HepG2 (cell line): Measurements from ENCODE around the gene ARHGAP22. TPM values are rescaled to one million over a fixed set of nuclear protein-coding genes. Genes with fewer than 3 reads are reported as not detected.

ENCODE experiments used
- ATAC-seq: fragments of 200-7000 bp; cut with Tn5 transposase; 3 replicates; pipeline ENCODE4 v1.9.1; 2020; ENCODE audit warnings: mild to moderate bottlenecking, moderate library complexity
- BruUV-seq: library from RNA; stranded (reverse); fragments of 400-500 nt; replicated peaks from 2 replicates; lab custom pipeline; 2021; lab: Mats Ljungman, UMichigan
- CTCF ChIA-PET: fragments of 300-600 bp; formaldehyde crosslinking; extraction: SDS; loops from one replicate; lab custom pipeline; 2021; ENCODE audit warnings: low total read pairs, inconsistent platforms, low intra/inter-chr PET ratio; lab: Yijun Ruan, JAX
- POLR2A ChIA-PET: fragments of 350-600 bp; sonication (Branson Sonifier 250); formaldehyde crosslinking; loops from one replicate; lab custom pipeline; 2020; ENCODE audit warnings: antibody characterized with exemption, inconsistent platforms; lab: Yijun Ruan, JAX
- DNase-seq: peaks from one replicate; pipeline ENCODE4 v3.0.0-alpha.2; 2015; ENCODE audit warnings: low spot score
- FAIRE-seq: peaks from 3 replicates; lab custom pipeline; 2011; peaks lifted over from hg19 to GRCh38; lab: Jason Lieb, UNC
- H2AFZ ChIP-seq: one replicate; pipeline ENCODE4 v1.6.1; 2011; ENCODE audit warnings: low read length, inconsistent platforms
- H3K27ac ChIP-seq: fragments of 300-600 bp; 3 replicates; pipeline ENCODE4 v1.8.0; 2011; ENCODE audit warnings: mixed run types, mild to moderate bottlenecking, mixed read lengths, low read length, inconsistent platforms; ENCODE audit not compliant: insufficient read depth; ENCODE audit errors: extremely low read length
- H3K27me3 ChIP-seq, 2 experiments: fragments of 200-600 bp in 1 of 2; 2 replicates in 1 of 2; 3 replicates in 1 of 2; pipeline versions ENCODE4 v1.6.0 to v1.8.0; 2011; ENCODE audit warnings: low read length in 2 of 2, mild to moderate bottlenecking in 2 of 2, moderate library complexity in 2 of 2, inconsistent platforms in 1 of 2; ENCODE audit not compliant: insufficient read depth in 2 of 2, control insufficient read depth in 1 of 2
- H3K36me3 ChIP-seq, 2 experiments: fragments of 200-600 bp in 1 of 2; replicated peaks in 1 of 2; 2 replicates in 1 of 2; 3 replicates in 1 of 2; pipeline versions ENCODE4 v1.5.1 to v1.8.0; 2011; ENCODE audit warnings: low read length in 2 of 2, inconsistent platforms in 1 of 2; ENCODE audit not compliant: insufficient read depth in 2 of 2, control insufficient read depth in 1 of 2
- H3K4me1 ChIP-seq: 2 replicates; pipeline ENCODE4 v1.5.1; 2012; ENCODE audit warnings: low read length, inconsistent platforms; ENCODE audit not compliant: insufficient read depth
- H3K4me2 ChIP-seq: 2 replicates; pipeline ENCODE4 v1.6.0; 2011; ENCODE audit warnings: low read depth, low read length, inconsistent platforms
- H3K4me3 ChIP-seq, 3 experiments: fragments of 200-600 bp in 1 of 3; sonication (generic), shearing (Covaris generic) in 1 of 3; replicated peaks in 1 of 3; 2 replicates each; pipeline ENCODE4 v1.5.1; 2011 to 2016; ENCODE audit warnings: low read length in 3 of 3, inconsistent platforms in 2 of 3, low read depth in 2 of 3, mild to moderate bottlenecking in 2 of 3, control low read depth in 1 of 3, mixed read lengths in 1 of 3; ENCODE audit not compliant: insufficient read depth in 1 of 3
- H3K79me2 ChIP-seq: one replicate; pipeline ENCODE4 v1.6.1; 2011; ENCODE audit warnings: low read length, inconsistent platforms; ENCODE audit not compliant: insufficient read depth
- H3K9ac ChIP-seq: 2 replicates; pipeline ENCODE4 v1.6.0; 2011; ENCODE audit warnings: mild to moderate bottlenecking, low read depth, low read length, inconsistent platforms; ENCODE audit not compliant: insufficient read depth
- H3K9me3 ChIP-seq: 2 replicates; pipeline ENCODE4 v1.5.1; 2012; ENCODE audit warnings: mild to moderate bottlenecking, low read length
- H4K20me1 ChIP-seq: 2 replicates; pipeline ENCODE4 v1.6.0; 2011; ENCODE audit warnings: inconsistent platforms, mild to moderate bottlenecking, low read length, moderate library complexity; ENCODE audit not compliant: insufficient read depth
- AGO2 ChIP-seq: fragments of 200-400 bp; formaldehyde crosslinking; optimal IDR thresholded peaks from 2 replicates; pipeline ENCODE3; 2017; ENCODE audit warnings: mild to moderate bottlenecking, low read depth, low read length, moderate library complexity
- ARID3A ChIP-seq: IDR thresholded peaks from 2 replicates; pipeline ENCODE4 v1.6.1; 2012; ENCODE audit warnings: low read depth, low read length, improper control_type of control experiment
- MED8 ChIP-seq: sonication (generic); formaldehyde crosslinking; IDR thresholded peaks from 2 replicates; pipeline ENCODE4 v1.8.1; 2023; ENCODE audit warnings: mild to moderate bottlenecking, missing genetic modification reagents; ENCODE audit not compliant: insufficient replicate concordance
- SMARCC2 ChIP-seq: fragments of 450-650 bp; IDR thresholded peaks from 2 replicates; pipeline ENCODE4 v1.6.1; 2017; ENCODE audit warnings: antibody characterized with exemption, mild to moderate bottlenecking
- SNAPC2 ChIP-seq: sonication (generic); formaldehyde crosslinking; IDR thresholded peaks from 2 replicates; pipeline ENCODE4 v1.8.1; 2022; ENCODE audit warnings: mild to moderate bottlenecking, missing genetic modification reagents
- TERF1 ChIP-seq: sonication (generic); formaldehyde crosslinking; IDR thresholded peaks from 2 replicates; pipeline ENCODE4 v1.8.0; 2022; ENCODE audit warnings: mild to moderate bottlenecking, missing genetic modification reagents, moderate library complexity
- ZNF569 ChIP-seq: sonication (generic); formaldehyde crosslinking; IDR thresholded peaks from 2 replicates; pipeline ENCODE4 v1.5.0; 2020; ENCODE audit warnings: mild to moderate bottlenecking, missing genetic modification reagents, moderate library complexity, borderline replicate concordance
- ZNF737 ChIP-seq: sonication (generic); formaldehyde crosslinking; IDR thresholded peaks from 2 replicates; pipeline ENCODE4 v1.5.0; 2020; ENCODE audit warnings: missing genetic modification reagents, mild to moderate bottlenecking, borderline replicate concordance
- ZNF776 ChIP-seq: sonication (generic); formaldehyde crosslinking; IDR thresholded peaks from 2 replicates; pipeline ENCODE4 v1.4.0; 2020; ENCODE audit warnings: mild to moderate bottlenecking, missing genetic modification reagents
- WGBS: methylation state at CpG from one replicate; pipeline ENCODE4 v1.1.6; 2017; ENCODE audit warnings: low lambda C conversion rate; 5-methylcytosine and 5-hydroxymethylcytosine counted together
- in situ Hi-C: cut with HindIII; loops from 2 replicates; pipeline ENCODE4 v1.10.0; 2017; ENCODE audit warnings: low pct_unique_long_range_greater_than_20kb; ENCODE audit not compliant: extremely low pct_ligation_motif_present
- intact Hi-C: fragments of 100-400 bp; cut with micrococcal nuclease; formaldehyde crosslinking; loops from one replicate; pipeline ENCODE4 v1.10.0; 2022; ENCODE audit not compliant: unreplicated experiment
- polyA plus RNA-seq, 8 experiments: library from polyadenylated mRNA; depleted of rRNA in 3 of 8; stranded (reverse) in 7 of 8; unstranded in 1 of 8; fragments of >200 nt; fragmentation: Illumina TruSeq in 4 of 8; extraction: Trizol in 4 of 8; gene quantifications; 2 replicates each; pipeline versions ENCODE4 v1.2.1 to v1.2.3, GENCODE V29; 2011 to 2016; ENCODE audit warnings: low read depth in 4 of 8, missing spikeins in 1 of 8, mixed read lengths in 1 of 8; ENCODE audit not compliant: insufficient read depth in 1 of 8
- total RNA-seq, 5 experiments: library from RNA; depleted of rRNA; stranded (reverse); fragments of >200 nt; fragmentation: Illumina TruSeq; extraction: Trizol; gene quantifications; 2 replicates each; pipeline ENCODE4 v1.2.3, GENCODE V29; 2016; ENCODE audit warnings: low read depth in 1 of 5
- TF ChIP-seq, protein P1 (sequence below): sonication (generic); formaldehyde crosslinking; IDR thresholded peaks from one replicate; pipeline ENCODE4 v1.5.1; 2020; ENCODE audit warnings: mild to moderate bottlenecking, missing genetic modification reagents; ENCODE audit errors: not compliant biosample characterization

ARHGAP22 gene
- total and polyA plus RNA-seq, 2 of the 13 experiments (the other 11 are each of a cell fraction or from before 2014, with no cell fraction given), result 0.08 to 0.38 TPM

DNA sequence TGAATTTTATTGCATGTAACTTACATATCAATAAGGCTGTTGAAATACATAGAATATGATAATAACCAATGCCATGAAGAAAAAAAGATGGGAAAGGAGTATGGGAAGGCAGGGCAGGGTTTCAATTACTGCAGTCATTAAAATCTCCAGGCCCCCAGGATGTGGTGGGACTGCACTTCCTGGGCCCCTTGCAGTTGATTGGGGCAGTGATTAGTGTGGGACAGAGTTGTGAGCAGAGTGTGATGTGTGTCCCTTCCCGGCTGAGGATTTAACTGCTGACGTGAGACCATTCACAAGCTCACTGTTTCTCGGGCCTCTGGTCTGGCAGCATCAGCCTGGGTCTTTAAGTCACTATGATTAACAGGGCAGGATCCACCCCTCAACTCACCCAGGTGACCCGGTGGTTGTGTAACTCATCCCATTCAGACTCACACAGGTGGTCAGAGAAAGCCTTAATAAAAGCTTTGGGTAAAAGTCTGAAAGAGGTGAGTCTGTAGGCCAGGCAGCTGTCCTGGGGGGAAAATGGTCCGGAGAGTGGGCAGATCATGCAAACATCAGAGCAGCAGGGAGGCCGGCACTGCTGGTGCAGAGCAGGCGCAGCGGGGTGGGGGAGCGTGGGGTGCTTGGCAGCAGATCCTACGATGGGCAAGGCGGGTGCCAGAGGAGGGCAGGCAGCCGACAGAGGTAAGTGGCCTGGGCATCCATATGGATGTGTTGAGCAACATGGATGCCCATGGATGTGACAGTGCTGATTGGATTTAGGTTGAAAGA is 43.5 kb upstream of the ARHGAP22 start:
- no peaks in the 10 kb centered on the region for H3K36me3 ChIP-seq
- ChIA-PET CTCF (no interaction called here), POLR2A (no interaction called here)
- H3K4me1 ChIP-seq, result no peaks in the 10 kb centered on the region
- 12% methylated on average over 12 of the region's 12 CpGs for WGBS
- no peak for FAIRE-seq
- no TSS peak for BruUV-seq
- no peak overlapping the region for H3K4me2 ChIP-seq
- H3K4me3 ChIP-seq, result no peak overlapping the region
- in situ Hi-C loops (no loop called here), intact Hi-C loops (no loop called here)
- H3K9me3 ChIP-seq, result no peaks in the 10 kb centered on the region
- no peak overlapping the region for H2AFZ ChIP-seq
- H4K20me1 ChIP-seq, result no peaks in the 10 kb centered on the region
- H3K79me2 ChIP-seq, result no peaks in the 10 kb centered on the region
- H3K27ac ChIP-seq, result no peak overlapping the region
- no peak overlapping the region for H3K9ac ChIP-seq
- ATAC-seq, result no peak
- DNase-seq, result no peak
- H3K27me3 ChIP-seq, result peaks cover 0 to 15% of the 10 kb centered on the region in 2 experiments; a peak in 3 of 5 replicates
- TF ChIP-seq SMARCC2, result no peak
- TF ChIP-seq TERF1, result no peak
- TF ChIP-seq, protein P1, sequence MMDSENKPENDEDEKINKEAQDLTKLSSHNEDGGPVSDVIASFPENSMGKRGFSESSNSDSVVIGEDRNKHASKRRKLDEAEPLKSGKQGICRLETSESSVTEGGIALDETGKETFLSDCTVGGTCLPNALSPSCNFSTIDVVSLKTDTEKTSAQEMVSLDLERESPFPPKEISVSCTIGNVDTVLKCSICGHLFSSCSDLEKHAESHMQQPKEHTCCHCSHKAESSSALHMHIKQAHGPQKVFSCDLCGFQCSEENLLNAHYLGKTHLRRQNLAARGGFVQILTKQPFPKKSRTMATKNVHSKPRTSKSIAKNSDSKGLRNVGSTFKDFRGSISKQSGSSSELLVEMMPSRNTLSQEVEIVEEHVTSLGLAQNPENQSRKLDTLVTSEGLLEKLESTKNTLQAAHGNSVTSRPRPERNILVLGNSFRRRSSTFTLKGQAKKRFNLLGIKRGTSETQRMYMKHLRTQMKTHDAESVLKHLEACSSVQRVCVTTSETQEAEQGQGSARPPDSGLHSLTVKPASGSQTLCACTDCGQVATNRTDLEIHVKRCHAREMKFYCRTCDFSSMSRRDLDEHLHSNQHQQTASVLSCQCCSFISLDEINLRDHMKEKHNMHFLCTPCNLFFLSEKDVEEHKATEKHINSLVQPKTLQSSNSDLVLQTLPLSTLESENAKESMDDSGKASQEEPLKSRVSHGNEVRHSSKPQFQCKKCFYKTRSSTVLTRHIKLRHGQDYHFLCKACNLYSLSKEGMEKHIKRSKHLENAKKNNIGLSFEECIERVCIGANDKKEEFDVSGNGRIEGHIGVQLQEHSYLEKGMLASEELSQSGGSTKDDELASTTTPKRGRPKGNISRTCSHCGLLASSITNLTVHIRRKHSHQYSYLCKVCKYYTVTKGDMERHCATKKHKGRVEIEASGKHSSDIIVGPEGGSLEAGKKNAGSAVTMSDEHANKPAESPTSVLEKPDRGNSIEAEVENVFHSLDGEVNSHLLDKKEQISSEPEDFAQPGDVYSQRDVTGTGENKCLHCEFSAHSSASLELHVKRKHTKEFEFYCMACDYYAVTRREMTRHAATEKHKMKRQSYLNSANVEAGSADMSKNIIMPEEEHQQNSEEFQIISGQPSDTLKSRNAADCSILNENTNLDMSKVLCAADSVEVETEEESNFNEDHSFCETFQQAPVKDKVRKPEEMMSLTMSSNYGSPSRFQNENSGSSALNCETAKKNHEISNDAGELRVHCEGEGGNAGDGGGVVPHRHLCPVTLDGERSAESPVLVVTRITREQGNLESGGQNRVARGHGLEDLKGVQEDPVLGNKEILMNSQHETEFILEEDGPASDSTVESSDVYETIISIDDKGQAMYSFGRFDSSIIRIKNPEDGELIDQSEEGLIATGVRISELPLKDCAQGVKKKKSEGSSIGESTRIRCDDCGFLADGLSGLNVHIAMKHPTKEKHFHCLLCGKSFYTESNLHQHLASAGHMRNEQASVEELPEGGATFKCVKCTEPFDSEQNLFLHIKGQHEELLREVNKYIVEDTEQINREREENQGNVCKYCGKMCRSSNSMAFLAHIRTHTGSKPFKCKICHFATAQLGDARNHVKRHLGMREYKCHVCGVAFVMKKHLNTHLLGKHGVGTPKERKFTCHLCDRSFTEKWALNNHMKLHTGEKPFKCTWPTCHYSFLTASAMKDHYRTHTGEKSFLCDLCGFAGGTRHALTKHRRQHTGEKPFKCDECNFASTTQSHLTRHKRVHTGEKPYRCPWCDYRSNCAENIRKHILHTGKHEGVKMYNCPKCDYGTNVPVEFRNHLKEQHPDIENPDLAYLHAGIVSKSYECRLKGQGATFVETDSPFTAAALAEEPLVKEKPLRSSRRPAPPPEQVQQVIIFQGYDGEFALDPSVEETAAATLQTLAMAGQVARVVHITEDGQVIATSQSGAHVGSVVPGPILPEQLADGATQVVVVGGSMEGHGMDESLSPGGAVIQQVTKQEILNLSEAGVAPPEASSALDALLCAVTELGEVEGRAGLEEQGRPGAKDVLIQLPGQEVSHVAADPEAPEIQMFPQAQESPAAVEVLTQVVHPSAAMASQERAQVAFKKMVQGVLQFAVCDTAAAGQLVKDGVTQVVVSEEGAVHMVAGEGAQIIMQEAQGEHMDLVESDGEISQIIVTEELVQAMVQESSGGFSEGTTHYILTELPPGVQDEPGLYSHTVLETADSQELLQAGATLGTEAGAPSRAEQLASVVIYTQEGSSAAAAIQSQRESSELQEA, result no peak
- TF ChIP-seq SNAPC2 (CRISPR knock-in tag), result no peak
- TF ChIP-seq AGO2, result no peak
- no peak for TF ChIP-seq ZNF776 (CRISPR knock-in tag)
- TF ChIP-seq MED8 (CRISPR knock-in tag), result no peak
- no peak for TF ChIP-seq ARID3A
- TF ChIP-seq ZNF737 (CRISPR knock-in tag), result no peak
- no peak for TF ChIP-seq ZNF569
